GM12878 (cell line): Measurements from ENCODE around the gene UBC. TPM values are rescaled to one million over a fixed set of nuclear protein-coding genes. Genes with fewer than 3 reads are reported as not detected.

ENCODE experiments used
- ASH2L ChIP-seq: fragments of 300-600, 200-600 bp; sonication (generic); IDR thresholded peaks from 2 replicates; pipeline ENCODE4 v1.6.1; 2017; ENCODE audit warnings: low read depth, mild to moderate bottlenecking, borderline replicate concordance
- ATF2 ChIP-seq: IDR thresholded peaks from 2 replicates; pipeline ENCODE4 v1.6.1; 2012; ENCODE audit warnings: low read length, inconsistent platforms
- CBX5 ChIP-seq: sonication (generic); IDR thresholded peaks from 2 replicates; pipeline ENCODE4 v1.6.1; 2016; ENCODE audit warnings: low read depth, moderate library complexity, mild to moderate bottlenecking, inconsistent platforms
- CHD1 ChIP-seq: IDR thresholded peaks from 2 replicates; pipeline ENCODE4 v1.6.1; 2012; ENCODE audit warnings: low read depth, low read length, improper control_type of control experiment
- EGR1 ChIP-seq, 2 experiments: IDR thresholded peaks; 1 replicate in 1 of 2; 2 replicates in 1 of 2; pipeline ENCODE4 v1.6.1; 2011 to 2012; ENCODE audit warnings: low read depth in 2 of 2, low read length in 2 of 2, borderline replicate concordance in 1 of 2, mild to moderate bottlenecking in 1 of 2, moderate library complexity in 1 of 2
- IRF3 ChIP-seq: fragments of 450-650 bp; IDR thresholded peaks from 2 replicates; pipeline ENCODE4 v1.6.1; 2014; ENCODE audit warnings: mild to moderate bottlenecking
- JUNB ChIP-seq: IDR thresholded peaks from 2 replicates; pipeline ENCODE4 v1.6.1; 2016; ENCODE audit warnings: antibody characterized with exemption, mild to moderate bottlenecking
- KLF5 ChIP-seq: fragments of 450-650 bp; IDR thresholded peaks from 2 replicates; pipeline ENCODE4 v1.6.1; 2014; ENCODE audit warnings: mild to moderate bottlenecking; ENCODE audit not compliant: partially characterized antibody
- MLLT1 ChIP-seq: fragments of 450-650 bp; IDR thresholded peaks from 2 replicates; pipeline ENCODE4 v1.6.1; 2016; ENCODE audit warnings: mild to moderate bottlenecking
- MTA2 ChIP-seq: fragments of 450-650 bp; IDR thresholded peaks from 2 replicates; pipeline ENCODE4 v1.6.1; 2016; ENCODE audit warnings: low read depth, mild to moderate bottlenecking, moderate library complexity
- NFIC ChIP-seq: IDR thresholded peaks from 2 replicates; pipeline ENCODE4 v1.6.1; 2012; ENCODE audit warnings: low read depth, mild to moderate bottlenecking, inconsistent platforms, low read length, moderate library complexity
- NR2C2 ChIP-seq: IDR thresholded peaks from 2 replicates; pipeline ENCODE4 v1.6.1; 2011; ENCODE audit warnings: borderline replicate concordance, low read depth; ENCODE audit not compliant: control insufficient read depth, insufficient read length
- RAD51 ChIP-seq: fragments of 450-650 bp; IDR thresholded peaks from 2 replicates; pipeline ENCODE4 v1.6.1; 2016; ENCODE audit warnings: moderate library complexity, mild to moderate bottlenecking, inconsistent platforms
- RB1 ChIP-seq: fragments of 450-650 bp; formaldehyde crosslinking; IDR thresholded peaks from 2 replicates; pipeline ENCODE4 v1.6.1; 2017; ENCODE audit warnings: mild to moderate bottlenecking, borderline replicate concordance
- RELA ChIP-seq: fragments of 450-650 bp; IDR thresholded peaks from 2 replicates; pipeline ENCODE4 v1.8.0; 2014; ENCODE audit warnings: borderline replicate concordance; ENCODE audit not compliant: partially characterized antibody
- SMC3 ChIP-seq: IDR thresholded peaks from 2 replicates; pipeline ENCODE4 v1.6.1; 2011; ENCODE audit warnings: low read length, improper control_type of control experiment, borderline replicate concordance
- SREBF1 ChIP-seq: IDR thresholded peaks from 2 replicates; pipeline ENCODE4 v1.6.1; 2012; ENCODE audit warnings: mild to moderate bottlenecking, low read length
- ZNF24 ChIP-seq: fragments of 450-650 bp; IDR thresholded peaks from 2 replicates; pipeline ENCODE4 v1.6.1; 2017; ENCODE audit warnings: antibody characterized with exemption, mild to moderate bottlenecking
- ZNF274 ChIP-seq: IDR thresholded peaks from one replicate; pipeline ENCODE4 v1.8.0; 2011; ENCODE audit not compliant: insufficient read length, insufficient read depth
- polyA plus RNA-seq, 11 experiments: library from polyadenylated mRNA; depleted of rRNA in 4 of 11; unstranded in 6 of 11; stranded (reverse) in 5 of 11; fragments of >200 nt; fragmentation: Nextera tagmentation in 4 of 11; fragmentation: Illumina TruSeq in 1 of 11; extraction: Ambion mirVana in 4 of 11; extraction: Trizol in 1 of 11; gene quantifications; 1 replicate in 1 of 11; 2 replicates in 10 of 11; pipeline versions ENCODE4 v1.2.1 to v1.2.3, GENCODE V29; 2011 to 2016; ENCODE audit warnings: inconsistent platforms in 2 of 11, missing spikeins in 2 of 11, low read depth in 1 of 11
- total RNA-seq, 4 experiments: library from RNA; depleted of rRNA in 3 of 4; stranded (reverse); fragments of >200 nt in 3 of 4; fragmentation: Illumina TruSeq in 1 of 4; extraction: Trizol in 1 of 4; gene quantifications; 2 replicates each; pipeline versions ENCODE4 v1.2.1 to v1.2.3, GENCODE V29; 2013 to 2021
- TF ChIP-seq, protein P1 (sequence below): fragments of 450-650 bp; IDR thresholded peaks from 2 replicates; pipeline ENCODE4 v1.6.1; 2018; ENCODE audit warnings: mild to moderate bottlenecking, low read depth, moderate library complexity; ENCODE audit not compliant: partially characterized antibody
- TF ChIP-seq, protein P2 (sequence below): IDR thresholded peaks from 2 replicates; pipeline ENCODE4 v1.6.1; 2011; ENCODE audit warnings: borderline replicate concordance, low read depth, mild to moderate bottlenecking, moderate library complexity, mixed read lengths, low read length; ENCODE audit not compliant: insufficient read depth; ENCODE audit errors: extremely low read length
- TF ChIP-seq, protein P3 (sequence below): IDR thresholded peaks from 2 replicates; pipeline ENCODE4 v1.6.1; 2012; ENCODE audit warnings: low read depth, low read length, improper control_type of control experiment

Gene UBC
- total and polyA plus RNA-seq, 10 of the 15 experiments (the other 5 are each of a cell fraction or from before 2014, with no cell fraction given), result 653 to 1,666 (median 874) TPM

- TF ChIP-seq SMC3, result no peak
- TF ChIP-seq KLF5, result no peak
- TF ChIP-seq NR2C2, result no peak
- TF ChIP-seq, protein P1, sequence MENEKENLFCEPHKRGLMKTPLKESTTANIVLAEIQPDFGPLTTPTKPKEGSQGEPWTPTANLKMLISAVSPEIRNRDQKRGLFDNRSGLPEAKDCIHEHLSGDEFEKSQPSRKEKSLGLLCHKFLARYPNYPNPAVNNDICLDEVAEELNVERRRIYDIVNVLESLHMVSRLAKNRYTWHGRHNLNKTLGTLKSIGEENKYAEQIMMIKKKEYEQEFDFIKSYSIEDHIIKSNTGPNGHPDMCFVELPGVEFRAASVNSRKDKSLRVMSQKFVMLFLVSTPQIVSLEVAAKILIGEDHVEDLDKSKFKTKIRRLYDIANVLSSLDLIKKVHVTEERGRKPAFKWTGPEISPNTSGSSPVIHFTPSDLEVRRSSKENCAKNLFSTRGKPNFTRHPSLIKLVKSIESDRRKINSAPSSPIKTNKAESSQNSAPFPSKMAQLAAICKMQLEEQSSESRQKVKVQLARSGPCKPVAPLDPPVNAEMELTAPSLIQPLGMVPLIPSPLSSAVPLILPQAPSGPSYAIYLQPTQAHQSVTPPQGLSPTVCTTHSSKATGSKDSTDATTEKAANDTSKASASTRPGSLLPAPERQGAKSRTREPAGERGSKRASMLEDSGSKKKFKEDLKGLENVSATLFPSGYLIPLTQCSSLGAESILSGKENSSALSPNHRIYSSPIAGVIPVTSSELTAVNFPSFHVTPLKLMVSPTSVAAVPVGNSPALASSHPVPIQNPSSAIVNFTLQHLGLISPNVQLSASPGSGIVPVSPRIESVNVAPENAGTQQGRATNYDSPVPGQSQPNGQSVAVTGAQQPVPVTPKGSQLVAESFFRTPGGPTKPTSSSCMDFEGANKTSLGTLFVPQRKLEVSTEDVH, result no peak
- no peak for TF ChIP-seq CHD1
- TF ChIP-seq MLLT1, result no peak
- TF ChIP-seq ZNF274, result no peak
- TF ChIP-seq IRF3, result no peak
- no peak for TF ChIP-seq ATF2
- no peak for TF ChIP-seq RB1
- no peak for TF ChIP-seq ASH2L
- TF ChIP-seq JUNB, result no peak; the same call in 1 of the 2 replicates
- no peak for TF ChIP-seq RELA
- TF ChIP-seq, protein P2, sequence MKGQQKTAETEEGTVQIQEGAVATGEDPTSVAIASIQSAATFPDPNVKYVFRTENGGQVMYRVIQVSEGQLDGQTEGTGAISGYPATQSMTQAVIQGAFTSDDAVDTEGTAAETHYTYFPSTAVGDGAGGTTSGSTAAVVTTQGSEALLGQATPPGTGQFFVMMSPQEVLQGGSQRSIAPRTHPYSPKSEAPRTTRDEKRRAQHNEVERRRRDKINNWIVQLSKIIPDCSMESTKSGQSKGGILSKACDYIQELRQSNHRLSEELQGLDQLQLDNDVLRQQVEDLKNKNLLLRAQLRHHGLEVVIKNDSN, result no peak
- no peak for TF ChIP-seq ZNF24
- TF ChIP-seq RAD51, result no peak
- 0 out of 2 replicates have a peak, but pooled peaks have one; percentile 52 for TF ChIP-seq NFIC
- TF ChIP-seq CBX5, result no peak
- TF ChIP-seq SREBF1, result no peak
- TF ChIP-seq MTA2, result no peak
- TF ChIP-seq, protein P3, sequence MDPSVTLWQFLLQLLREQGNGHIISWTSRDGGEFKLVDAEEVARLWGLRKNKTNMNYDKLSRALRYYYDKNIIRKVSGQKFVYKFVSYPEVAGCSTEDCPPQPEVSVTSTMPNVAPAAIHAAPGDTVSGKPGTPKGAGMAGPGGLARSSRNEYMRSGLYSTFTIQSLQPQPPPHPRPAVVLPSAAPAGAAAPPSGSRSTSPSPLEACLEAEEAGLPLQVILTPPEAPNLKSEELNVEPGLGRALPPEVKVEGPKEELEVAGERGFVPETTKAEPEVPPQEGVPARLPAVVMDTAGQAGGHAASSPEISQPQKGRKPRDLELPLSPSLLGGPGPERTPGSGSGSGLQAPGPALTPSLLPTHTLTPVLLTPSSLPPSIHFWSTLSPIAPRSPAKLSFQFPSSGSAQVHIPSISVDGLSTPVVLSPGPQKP, result no peak
- no peak for TF ChIP-seq EGR1 (IDR thresholded peaks at IDR 0.05; ENCODE audit: borderline replicate concordance in 1 of 2, low read depth in 2 of 2, low read length in 2 of 2)
These were observed 25.6 kb upstream of the UBC start (continued) for GRCh38 chr12:124940143-124940392.
